Tongue (tissue), 2 donors: ENCODE data around the gene TXNDC2. TPM values are rescaled to one million over a fixed set of nuclear protein-coding genes. Genes with fewer than 3 reads are reported as not detected.

ENCODE experiments used
- DNase-seq: peaks from one replicate; pipeline ENCODE4 v3.0.0-alpha.2; 2015
- total RNA-seq: library from RNA; depleted of rRNA; stranded (reverse); fragments of >200 nt; gene quantifications from one replicate; pipeline ENCODE4 v1.2.3, GENCODE V29; 2014

The TXNDC2 gene
- total RNA-seq, 1 donor from 2014 or later = not detected

GRCh38 chr18:9913526-9914333 lies 28.0 kb downstream of the TXNDC2 start, which contains the start of gene VAPA:
Gene VAPA, plus strand, starts transcription at chr18:9914016. Its CDS starts 241 bp downstream, at chr18:9914257.
- DNase-seq = peak; percentile 99

GRCh38 chr18:9914334-9914583 lies 28.5 kb downstream of the TXNDC2 start:
- DNase-seq = peak; percentile 62

GRCh38 chr18:9914584-9915290 lies 29.0 kb downstream of the TXNDC2 start:
- peak; percentile 64 for DNase-seq

DNA sequence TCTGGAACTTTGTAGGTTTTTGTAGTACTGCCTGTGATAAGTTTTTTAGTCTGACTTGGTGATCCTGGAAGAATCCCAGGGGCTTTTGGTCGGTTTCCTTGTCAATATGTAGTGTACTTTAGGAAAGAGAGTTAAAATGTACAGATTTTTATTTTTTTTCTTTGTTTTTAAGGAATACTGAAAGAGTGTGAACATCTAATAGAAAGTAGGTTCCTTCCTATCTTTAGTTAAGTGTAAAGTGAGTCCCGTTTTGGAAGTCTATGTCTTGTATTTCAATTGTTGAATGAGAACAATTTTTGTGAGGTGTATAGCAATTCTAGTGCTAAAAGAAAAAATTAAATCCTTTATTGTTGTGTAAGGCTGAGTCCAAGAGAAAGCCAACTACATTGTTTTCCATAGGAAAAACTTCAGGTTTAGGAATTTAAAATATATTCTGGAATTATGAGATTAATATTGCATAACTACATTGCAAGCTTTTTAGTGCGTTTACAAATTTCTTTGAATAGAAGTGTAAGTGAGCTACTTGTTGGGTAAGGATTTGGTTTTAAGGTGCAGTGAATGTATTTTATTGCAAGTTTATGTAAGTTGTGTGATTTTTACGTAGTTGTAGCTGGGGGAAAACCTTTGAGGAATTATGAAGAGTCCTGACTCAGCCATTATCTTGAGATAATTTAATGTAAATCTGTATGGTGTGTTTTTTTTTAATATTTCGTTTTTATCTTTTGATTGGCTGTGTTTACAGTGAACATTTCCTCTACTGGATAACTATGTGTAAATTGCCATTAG lies 29.7 kb downstream of the TXNDC2 start:
- DNase-seq = no peak

DNA sequence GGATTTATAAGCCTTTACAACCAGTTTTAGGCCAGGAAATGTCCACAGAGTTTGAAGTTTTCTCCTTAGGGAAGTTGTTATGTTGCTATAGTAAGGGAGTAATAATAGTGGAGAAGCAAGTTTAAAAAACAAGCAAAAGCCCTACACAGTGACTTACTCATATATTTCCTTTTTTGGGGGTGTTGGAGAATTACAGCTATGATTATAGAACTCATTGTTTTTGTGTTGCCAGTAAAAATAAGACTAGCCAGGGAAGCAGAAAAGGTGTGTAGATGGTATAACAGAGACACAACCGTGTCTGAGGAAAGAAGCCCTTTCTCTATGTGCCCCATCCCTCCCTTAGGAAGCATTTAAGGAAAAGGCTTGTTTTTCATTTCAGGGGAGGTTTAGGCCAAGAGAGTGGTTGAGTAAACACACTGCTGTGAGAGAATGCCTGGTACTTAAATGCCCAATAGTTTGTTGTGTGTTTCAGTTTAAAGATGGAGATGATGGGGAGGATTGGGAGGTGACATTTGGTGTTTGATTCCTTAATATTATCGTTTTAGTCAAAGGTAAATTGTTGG lies 30.4 kb downstream of the TXNDC2 start:
- no peak for DNase-seq

GRCh38 chr18:9916808-9917207 lies 31.0 kb downstream of the TXNDC2 start:
- no peak for DNase-seq

GRCh38 chr18:9918016-9918680 lies 32.4 kb downstream of the TXNDC2 start:
- DNase-seq = no peak

DNA sequence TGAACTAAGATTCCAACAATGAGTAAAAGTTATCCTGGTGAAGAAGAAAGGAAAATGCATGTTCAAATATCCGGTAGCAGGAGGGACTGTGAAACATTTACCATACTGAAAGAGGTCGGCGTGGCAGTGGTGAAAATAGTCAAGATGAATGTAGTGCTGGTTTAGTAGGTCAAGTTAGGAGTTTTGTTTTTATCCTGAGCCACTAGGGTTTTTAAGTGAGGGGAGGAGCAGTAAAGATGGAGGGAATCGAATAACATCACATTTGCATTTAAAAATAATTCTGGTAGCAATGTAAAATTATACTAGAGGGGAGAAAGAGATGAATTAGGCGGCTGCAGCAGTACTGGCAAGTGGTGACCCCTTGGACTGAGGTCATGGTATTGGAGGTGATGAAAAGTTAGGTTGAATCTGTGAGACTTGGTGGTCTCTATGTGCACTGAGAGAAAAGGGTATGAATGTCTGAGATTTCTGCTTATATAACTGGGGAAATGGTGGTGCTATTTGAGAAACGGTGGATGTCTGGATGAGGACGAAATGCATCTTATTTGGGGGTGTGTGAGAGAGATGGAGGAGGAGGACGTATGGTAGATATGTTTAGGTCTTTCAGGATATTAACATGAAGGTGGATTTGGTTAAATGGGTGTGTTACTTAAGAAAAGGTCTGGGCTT lies 33.9 kb downstream of the TXNDC2 start:
- no peak for DNase-seq

DNA sequence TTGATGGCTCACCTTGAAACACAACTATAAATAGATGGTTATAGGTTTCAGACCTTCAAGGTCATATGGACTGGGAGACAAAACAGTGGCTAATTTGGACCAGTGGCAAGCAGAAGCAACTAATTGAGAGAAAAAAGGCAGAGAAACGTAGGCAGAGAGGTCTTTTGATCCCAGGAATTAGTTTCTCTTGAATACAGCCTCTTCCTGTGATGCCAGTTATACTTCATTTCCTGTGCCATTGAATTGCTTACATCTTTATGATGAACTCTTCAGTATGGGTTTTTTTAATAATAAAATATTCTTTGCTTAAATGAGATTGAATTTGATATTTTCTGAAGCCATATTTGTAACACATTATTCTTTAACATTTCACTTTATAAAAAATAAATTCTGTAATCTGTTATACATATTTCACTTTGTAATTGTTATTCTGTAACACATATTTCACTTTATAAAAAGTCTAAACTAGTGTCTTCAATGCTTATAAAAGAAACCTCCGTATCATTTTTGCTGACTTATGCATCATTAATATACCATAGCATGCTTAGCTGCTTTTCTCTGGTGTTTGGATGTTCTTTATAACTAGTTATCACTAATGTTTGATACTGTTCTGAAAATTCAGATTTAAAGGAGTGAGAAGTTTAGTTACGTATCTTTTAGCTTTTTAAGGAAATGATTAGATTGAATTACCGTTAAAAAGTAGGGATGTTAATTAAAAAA lies 37.0 kb downstream of the TXNDC2 start:
- no peak for DNase-seq

DNA sequence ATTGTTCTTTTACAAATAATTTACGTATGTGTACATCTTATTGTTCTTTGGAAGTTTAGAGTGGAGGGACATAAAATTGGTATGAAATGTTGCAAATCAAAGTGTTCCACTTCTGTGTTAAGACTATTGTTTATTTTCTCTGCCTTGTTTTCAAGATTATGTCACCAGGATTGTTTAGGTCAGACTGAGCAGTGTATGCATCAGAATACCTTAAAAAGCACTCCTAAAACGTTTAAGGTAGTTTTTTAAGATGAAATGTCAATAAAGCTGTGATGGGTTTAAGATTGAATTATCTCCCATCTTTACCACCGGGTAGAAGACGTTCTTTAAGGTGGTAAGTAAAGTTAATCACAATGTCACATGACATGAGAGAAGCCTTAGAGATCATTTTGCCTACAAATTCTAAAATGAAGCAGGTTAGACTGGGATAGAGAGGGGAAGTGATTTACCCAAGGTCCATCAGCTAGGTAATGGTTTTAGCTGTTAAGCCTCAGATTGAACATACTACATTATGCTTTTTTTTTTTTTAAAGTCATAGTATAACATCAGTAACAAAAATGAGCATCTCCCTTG lies 38.7 kb downstream of the TXNDC2 start:
- no peak for DNase-seq

- no peak for DNase-seq
Measured at GRCh38 chr18:9925369-9925768, 39.6 kb downstream of the TXNDC2 start.

DNA sequence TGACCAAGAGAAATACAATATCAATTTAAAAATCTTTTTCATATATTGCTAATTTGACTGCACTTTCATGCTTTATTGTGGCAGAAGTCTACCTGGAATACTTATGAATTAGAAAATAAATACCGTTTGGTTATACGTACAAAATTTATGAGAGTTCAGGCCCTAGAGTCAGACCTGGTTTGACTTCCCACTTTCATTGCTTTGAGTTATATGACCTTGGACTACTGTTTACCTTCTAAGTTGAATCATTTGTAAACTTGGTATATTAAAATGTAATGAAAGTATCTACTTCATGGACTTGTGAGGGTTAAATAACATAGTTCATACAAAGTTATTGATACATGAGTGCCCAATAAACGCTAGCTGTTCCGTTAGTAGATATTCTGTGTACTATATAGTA lies 40.0 kb downstream of the TXNDC2 start:
- no peak for DNase-seq

- DNase-seq = no peak
Measured at GRCh38 chr18:9926223-9926894, 40.6 kb downstream of the TXNDC2 start.

- no peak for DNase-seq
Measured at GRCh38 chr18:9926977-9927376, 41.2 kb downstream of the TXNDC2 start.

GRCh38 chr18:9927392-9928063 lies 41.8 kb downstream of the TXNDC2 start:
- no peak for DNase-seq

- no peak for DNase-seq
Measured at GRCh38 chr18:9928646-9929259, 43.0 kb downstream of the TXNDC2 start.

DNA sequence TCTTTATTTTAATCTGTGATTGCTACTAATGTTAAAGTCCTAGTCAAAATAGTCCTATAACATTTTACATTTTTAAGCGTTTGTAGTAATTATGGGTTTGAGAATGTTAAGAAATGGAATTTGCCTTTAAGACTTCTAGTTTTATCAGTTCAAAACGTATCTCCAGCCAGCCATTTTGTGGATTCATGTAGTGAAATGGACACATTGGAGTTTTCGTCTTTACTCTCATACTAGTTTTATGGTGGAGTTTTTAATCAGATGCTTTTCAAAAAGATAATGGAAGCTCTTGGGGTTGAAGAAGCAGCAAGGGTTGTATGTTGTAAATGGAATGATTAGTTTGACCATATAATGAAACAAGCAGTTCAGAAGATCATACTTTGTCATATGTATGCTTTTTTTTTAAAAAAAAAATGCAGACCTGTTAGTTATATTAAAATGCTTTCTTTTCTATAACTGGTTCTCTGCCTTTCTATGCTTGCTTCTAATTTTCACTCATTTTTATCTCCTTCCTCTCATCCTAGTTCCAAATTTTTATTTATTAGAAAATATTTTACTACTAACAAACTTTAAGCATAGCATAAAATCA lies 44.6 kb downstream of the TXNDC2 start:
- no peak for DNase-seq

- no peak for DNase-seq
Measured at GRCh38 chr18:9931146-9931545, 45.4 kb downstream of the TXNDC2 start.

DNA sequence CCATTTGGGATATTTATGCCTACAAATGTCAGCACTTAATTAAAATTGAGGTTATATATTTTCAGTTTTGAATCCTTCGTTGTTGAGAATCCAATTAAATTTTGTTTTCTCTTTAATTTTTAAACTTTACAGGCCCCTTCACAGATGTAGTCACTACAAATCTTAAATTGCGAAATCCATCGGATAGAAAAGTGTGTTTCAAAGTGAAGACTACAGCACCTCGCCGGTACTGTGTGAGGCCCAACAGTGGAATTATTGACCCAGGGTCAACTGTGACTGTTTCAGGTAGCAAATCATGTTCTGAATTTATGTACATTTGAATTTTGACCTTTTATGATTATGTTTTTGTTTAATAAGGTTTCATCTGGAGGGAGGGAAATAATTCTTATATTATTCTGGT lies 45.9 kb downstream of the TXNDC2 start:
- DNase-seq = no peak
